ENCODE measurements around the gene L1CAM. TPM values are rescaled to one million over a fixed set of nuclear protein-coding genes. Genes with fewer than 3 reads are reported as not detected.

The L1CAM gene
- polyA plus RNA-seq, 1 of the 3 experiments (the other 2 are of a cell fraction), result 1.9 TPM

DNA sequence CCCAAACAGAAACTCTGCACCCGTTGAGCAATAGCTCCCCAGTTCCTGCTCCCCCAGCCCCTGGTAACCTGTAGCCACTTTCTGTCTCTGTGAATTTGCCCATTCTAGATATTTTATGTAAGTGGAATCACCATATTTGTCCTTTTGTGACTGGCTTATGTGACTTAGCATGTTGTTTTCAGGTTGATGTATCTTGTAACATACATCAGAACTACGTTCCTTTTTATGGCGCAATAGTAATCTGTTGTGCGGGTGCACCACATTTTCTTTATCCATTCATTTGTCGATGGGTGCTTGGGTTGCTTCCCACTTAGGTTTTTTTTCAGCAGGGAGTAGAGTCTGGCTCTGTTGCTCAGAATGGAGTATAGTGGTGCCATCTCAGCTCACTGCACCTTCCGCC is 49.1 kb downstream of the L1CAM start:
- CTCF ChIA-PET, result interaction anchor here (1.8 kb wide), 1 partner anchor 86 kb away, joined by 5 read pairs; no protein-coding TSS in a partner anchor
- H3K4me3 ChIP-seq (ENCODE audit: low read depth in 2 of 2, low read length in 1 of 2), result no peak overlapping the region
- H3K4me1 ChIP-seq (ENCODE audit: control insufficient read depth in 1 of 2, insufficient read depth in 2 of 2, low read depth in 1 of 2, low read length in 1 of 2), result no peaks in the 10 kb centered on the region
- H3K9me3 ChIP-seq, result no peaks in the 10 kb centered on the region
- no peak overlapping the region for H3K4me2 ChIP-seq
- no peak overlapping the region for H3K27ac ChIP-seq (ENCODE audit: low read depth in 2 of 2, low read length in 1 of 2)
- H4K20me1 ChIP-seq (ENCODE audit: insufficient read depth), result no peaks in the 10 kb centered on the region
- H3K9ac ChIP-seq, result no peak overlapping the region
- DNase-seq, result no peak
- H3K9me2 ChIP-seq, result no peaks in the 10 kb centered on the region
- no peaks in the 10 kb centered on the region for H3F3A ChIP-seq (replicated peaks; ENCODE audit: insufficient read depth)
- TF ChIP-seq, protein P1, sequence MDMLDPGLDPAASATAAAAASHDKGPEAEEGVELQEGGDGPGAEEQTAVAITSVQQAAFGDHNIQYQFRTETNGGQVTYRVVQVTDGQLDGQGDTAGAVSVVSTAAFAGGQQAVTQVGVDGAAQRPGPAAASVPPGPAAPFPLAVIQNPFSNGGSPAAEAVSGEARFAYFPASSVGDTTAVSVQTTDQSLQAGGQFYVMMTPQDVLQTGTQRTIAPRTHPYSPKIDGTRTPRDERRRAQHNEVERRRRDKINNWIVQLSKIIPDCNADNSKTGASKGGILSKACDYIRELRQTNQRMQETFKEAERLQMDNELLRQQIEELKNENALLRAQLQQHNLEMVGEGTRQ (IDR thresholded peaks at IDR 0.05; ENCODE audit: borderline replicate concordance, low read depth, low read length), result no peak
- no peak for TF ChIP-seq TCF12 (IDR thresholded peaks at IDR 0.05)
- TF ChIP-seq CHD2 (IDR thresholded peaks at IDR 0.05; ENCODE audit: low read length, partially characterized antibody), result no peak
- no peak for TF ChIP-seq GABPA (IDR thresholded peaks at IDR 0.05; ENCODE audit: low read depth)
- TF ChIP-seq IRF3 (IDR thresholded peaks at IDR 0.05; ENCODE audit: low read depth, low read length), result no peak
- no peak for TF ChIP-seq YY1 (IDR thresholded peaks at IDR 0.05; ENCODE audit: low read depth)
- TF ChIP-seq FOSL2 (IDR thresholded peaks at IDR 0.05; ENCODE audit: borderline replicate concordance, low read depth), result no peak
- TF ChIP-seq GATA2 (CRISPR knock-in tag; IDR thresholded peaks at IDR 0.05), result no peak
- no peaks in the 10 kb centered on the region for H3K79me2 ChIP-seq (ENCODE audit: insufficient read depth)
- H3K27me3 ChIP-seq (ENCODE audit: insufficient read depth), result peaks cover 51% of the 10 kb centered on the region
- no peak overlapping the region for H2AFZ ChIP-seq (ENCODE audit: low read depth)
- no peaks in the 10 kb centered on the region for H3K36me3 ChIP-seq (replicated peaks in 1 of 2; ENCODE audit: control insufficient read depth in 1 of 2, insufficient read depth in 2 of 2, low read length in 1 of 2)
- POLR2A ChIA-PET, result no interaction called here
- 65% methylated on average over 6 of the region's 6 CpGs for WGBS (ENCODE audit: low lambda C conversion rate)

DNA sequence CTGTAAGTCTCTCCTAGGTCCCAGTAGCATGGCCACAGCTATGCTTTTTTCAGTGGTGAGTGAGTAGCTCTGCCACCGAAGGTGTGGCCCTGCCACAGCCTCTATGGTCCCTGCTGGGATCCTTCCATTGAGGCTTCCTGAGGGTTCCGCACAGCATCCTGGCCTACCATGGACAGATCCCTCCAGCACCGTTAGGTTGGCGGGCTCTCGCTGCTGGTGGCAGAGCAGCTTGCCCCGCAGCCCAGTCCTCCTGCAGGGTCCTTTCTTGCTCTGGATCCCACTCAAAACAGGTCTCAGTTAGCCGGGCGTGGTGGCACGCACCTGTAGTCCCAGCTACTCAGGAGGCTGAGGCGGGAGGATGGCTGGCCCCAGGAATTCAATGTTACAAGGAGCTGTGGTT is 53.2 kb downstream of the L1CAM start:
- Histone ChIP-seq H4K20me1 (ENCODE audit: insufficient read depth) (no peaks in the 10 kb centered on the region), H3K27me3 (ENCODE audit: insufficient read depth) (peaks cover 52% of the 10 kb centered on the region), H3K9ac (no peak overlapping the region), H3K9me3 (no peaks in the 10 kb centered on the region), H3K79me2 (ENCODE audit: insufficient read depth) (no peaks in the 10 kb centered on the region), H3K27ac (ENCODE audit: low read depth in 2 of 2, low read length in 1 of 2) (no peak overlapping the region), H2AFZ (ENCODE audit: low read depth) (no peak overlapping the region), H3K4me2 (no peak overlapping the region), H3F3A (replicated peaks; ENCODE audit: insufficient read depth) (no peaks in the 10 kb centered on the region), H3K36me3 (replicated peaks in 1 of 2; ENCODE audit: control insufficient read depth in 1 of 2, insufficient read depth in 2 of 2, low read length in 1 of 2) (no peaks in the 10 kb centered on the region), H3K4me1 (ENCODE audit: control insufficient read depth in 1 of 2, insufficient read depth in 2 of 2, low read depth in 1 of 2, low read length in 1 of 2) (peaks cover 0 to 2% of the 10 kb centered on the region in 2 experiments; a peak in 1 of 4 replicates), H3K9me2 (no peaks in the 10 kb centered on the region), H3K4me3 (ENCODE audit: low read depth in 2 of 2, low read length in 1 of 2) (no peak overlapping the region)
- ChIA-PET CTCF (no interaction called here), POLR2A (no interaction called here)
- TF ChIP-seq, protein P1 (IDR thresholded peaks at IDR 0.05; ENCODE audit: borderline replicate concordance, low read depth, low read length), result no peak
- no peak for TF ChIP-seq GABPA (IDR thresholded peaks at IDR 0.05; ENCODE audit: low read depth)
- no peak for TF ChIP-seq FOXM1 (IDR thresholded peaks at IDR 0.05; ENCODE audit: low read depth)
- TF ChIP-seq ELF1 (IDR thresholded peaks at IDR 0.05), result no peak
- TF ChIP-seq REST (IDR thresholded peaks at IDR 0.05; ENCODE audit: low read depth, low read length), result peak; percentile 89
- no peak for TF ChIP-seq NFIC (IDR thresholded peaks at IDR 0.05; ENCODE audit: borderline replicate concordance)
- no peak for TF ChIP-seq IRF3 (IDR thresholded peaks at IDR 0.05; ENCODE audit: low read depth, low read length)
- no peak for DNase-seq
- WGBS (ENCODE audit: low lambda C conversion rate), result 55% methylated on average over 10 of the region's 10 CpGs

Measured in SK-N-SH (cell line).